Uterus (tissue), 4 donors: ENCODE data around the gene GRID2. TPM values are rescaled to one million over a fixed set of nuclear protein-coding genes. Genes with fewer than 3 reads are reported as not detected.

ENCODE experiments used
- DNase-seq, 2 donors: peaks; one replicate each; pipeline ENCODE4 v3.0.0-alpha.2; 2019 to 2020
- H3K27ac ChIP-seq, 2 donors: fragments of 200-600 bp; sonication (generic); 1 replicate in 1 of 2; 2 replicates in 1 of 2; pipeline ENCODE4 v1.5.1; 2016 to 2018
- H3K27me3 ChIP-seq, 2 donors: fragments of 200-600 bp; sonication (generic); one replicate each; pipeline ENCODE4 v1.5.1; 2018 to 2019; ENCODE audit warnings: control low read depth in 1 of 2
- H3K36me3 ChIP-seq, 2 donors: fragments of 200-600 bp; sonication (generic); one replicate each; pipeline ENCODE4 v1.5.1; 2019; ENCODE audit warnings: control low read depth in 1 of 2
- H3K4me1 ChIP-seq, 2 donors: fragments of 200-600 bp; sonication (generic); one replicate each; pipeline ENCODE4 v1.5.1; 2018 to 2019; ENCODE audit warnings: control low read depth in 1 of 2
- H3K4me3 ChIP-seq, 2 donors: fragments of 200-600 bp; sonication (generic); 1 replicate in 1 of 2; 2 replicates in 1 of 2; pipeline ENCODE4 v1.5.1; 2018 to 2019; ENCODE audit warnings: mild to moderate bottlenecking in 1 of 2
- H3K9me3 ChIP-seq, 2 donors: fragments of 200-600 bp; sonication (generic); one replicate each; pipeline ENCODE4 v1.5.1; 2019; ENCODE audit warnings: control low read depth in 1 of 2
- CTCF ChIP-seq, 4 experiments: fragments of 200-600 bp in 2 of 4; fragments of 450-650 bp in 2 of 4; sonication (generic) in 2 of 4; IDR thresholded peaks; one replicate each; pipeline ENCODE4 v1.5.1; 2016 to 2019; ENCODE audit warnings: antibody characterized with exemption in 4 of 4, mild to moderate bottlenecking in 2 of 4, moderate library complexity in 1 of 4
- POLR2A ChIP-seq, 2 donors: fragments of 450-650 bp; IDR thresholded peaks; one replicate each; pipeline ENCODE4 v1.6.1; 2016; ENCODE audit warnings: antibody characterized with exemption in 2 of 2, mild to moderate bottlenecking in 1 of 2, moderate library complexity in 1 of 2
- intact Hi-C: fragments of 100-400 bp; cut with DNase I; formaldehyde crosslinking; loops from one replicate; pipeline ENCODE4 v1.15.1; 2023; ENCODE audit warnings: low total_unique reads
- total RNA-seq, 4 donors: library from RNA; depleted of rRNA in 3 of 4; stranded (reverse); fragments of >200 nt in 3 of 4; gene quantifications; one replicate each; pipeline versions ENCODE4 v1.1.0 to v1.2.4, GENCODE V29; 2014 to 2023
- donor health status: DM: yes; HTN: yes; CAD: no.

GRID2 gene
- total RNA-seq, 4 donors from 2014 or later, result 0.27 to 33.3 (median 0.59) TPM; not detected in 1

GRCh38 chr4:93648258-93648657, 1344.5 kb downstream of the GRID2 start:
- Histone ChIP-seq H3K4me1 (no peaks in the 10 kb centered on the region), H3K27me3 (no peaks in the 10 kb centered on the region), H3K27ac (no peak overlapping the region), H3K9me3 (no peaks in the 10 kb centered on the region), H3K36me3 (no peaks in the 10 kb centered on the region), H3K4me3 (no peak overlapping the region)
- TF ChIP-seq POLR2A (IDR thresholded peaks at IDR 0.05), result no peak
- TF ChIP-seq CTCF (IDR thresholded peaks at IDR 0.05), result no peak
- no peak for DNase-seq
- intact Hi-C loops, result no loop called here

GRCh38 chr4:93649828-93650227, 1346.1 kb downstream of the GRID2 start:
- DNase-seq, result no peak
- no peak overlapping the region for H3K4me3 ChIP-seq
- no peaks in the 10 kb centered on the region for H3K9me3 ChIP-seq
- H3K27me3 ChIP-seq, result no peaks in the 10 kb centered on the region
- no peaks in the 10 kb centered on the region for H3K36me3 ChIP-seq
- no peak overlapping the region for H3K27ac ChIP-seq
- no peak for TF ChIP-seq CTCF (IDR thresholded peaks at IDR 0.05)
- TF ChIP-seq POLR2A (IDR thresholded peaks at IDR 0.05), result no peak
- intact Hi-C loops, result no loop called here
- H3K4me1 ChIP-seq, result no peaks in the 10 kb centered on the region

GRCh38 chr4:93654211-93654610, 1350.4 kb downstream of the GRID2 start:
- H3K4me1 ChIP-seq, result no peaks in the 10 kb centered on the region
- no peak overlapping the region for H3K4me3 ChIP-seq
- intact Hi-C loops, result no loop called here
- H3K27me3 ChIP-seq, result no peaks in the 10 kb centered on the region
- no peaks in the 10 kb centered on the region for H3K36me3 ChIP-seq
- H3K9me3 ChIP-seq, result no peaks in the 10 kb centered on the region
- TF ChIP-seq POLR2A (IDR thresholded peaks at IDR 0.05) (no peak), CTCF (IDR thresholded peaks at IDR 0.05) (no peak)
- DNase-seq, result no peak
- H3K27ac ChIP-seq, result no peak overlapping the region

GRCh38 chr4:93657527-93657926, 1353.8 kb downstream of the GRID2 start:
- TF ChIP-seq POLR2A (IDR thresholded peaks at IDR 0.05), result no peak
- no peak for TF ChIP-seq CTCF (IDR thresholded peaks at IDR 0.05)
- no peaks in the 10 kb centered on the region for H3K9me3 ChIP-seq
- H3K4me1 ChIP-seq, result no peaks in the 10 kb centered on the region
- DNase-seq, result no peak
- no peak overlapping the region for H3K4me3 ChIP-seq
- no peaks in the 10 kb centered on the region for H3K36me3 ChIP-seq
- no peaks in the 10 kb centered on the region for H3K27me3 ChIP-seq
- no peak overlapping the region for H3K27ac ChIP-seq
- intact Hi-C loops, result no loop called here

GRCh38 chr4:93658443-93658842, 1354.7 kb downstream of the GRID2 start:
- no peaks in the 10 kb centered on the region for H3K9me3 ChIP-seq
- H3K27me3 ChIP-seq, result no peaks in the 10 kb centered on the region
- intact Hi-C loops, result no loop called here
- no peaks in the 10 kb centered on the region for H3K36me3 ChIP-seq
- no peak overlapping the region for H3K4me3 ChIP-seq
- no peaks in the 10 kb centered on the region for H3K4me1 ChIP-seq
- TF ChIP-seq POLR2A (IDR thresholded peaks at IDR 0.05) (no peak), CTCF (IDR thresholded peaks at IDR 0.05) (no peak)
- no peak overlapping the region for H3K27ac ChIP-seq
- no peak for DNase-seq
